HG02759 (cell line): ENCODE results near the gene DMAC1.

Source experiments
- ATAC-seq: cut with Tn5 transposase; IDR thresholded peaks from one replicate; pipeline ENCODE4 v1.9.1; 2021; ENCODE audit warnings: mild to moderate bottlenecking, moderate library complexity; ENCODE audit not compliant: unreplicated experiment

DMAC1 gene

GRCh38 chr9:7799234-7799943, at the start of gene DMAC1:
Gene DMAC1, minus strand, starts transcription at chr9:7799778. Its CDS starts 44 bp downstream, at chr9:7799734.
- peak; percentile 93 for ATAC-seq

GRCh38 chr9:7849362-7849761, 49.8 kb upstream of the DMAC1 start:
- ATAC-seq, result no peak

- no peak for ATAC-seq
Measured at GRCh38 chr9:7848498-7848897, 48.9 kb upstream of the DMAC1 start.

- ATAC-seq, result peak; percentile 75
Measured at GRCh38 chr9:7844242-7844641, 44.7 kb upstream of the DMAC1 start.

GRCh38 chr9:7841831-7842230, 42.3 kb upstream of the DMAC1 start:
- no peak for ATAC-seq

GRCh38 chr9:7834531-7834930, 35.0 kb upstream of the DMAC1 start:
- ATAC-seq, result no peak

- ATAC-seq, result no peak
Measured at GRCh38 chr9:7828334-7828733, 28.8 kb upstream of the DMAC1 start.

- no peak for ATAC-seq
Measured at GRCh38 chr9:7827792-7828191, 28.2 kb upstream of the DMAC1 start.

- no peak for ATAC-seq
Measured at GRCh38 chr9:7827056-7827455, 27.5 kb upstream of the DMAC1 start.

GRCh38 chr9:7823651-7824050, 24.1 kb upstream of the DMAC1 start:
- ATAC-seq, result no peak

- ATAC-seq, result no peak
Measured at GRCh38 chr9:7819984-7820383, 20.4 kb upstream of the DMAC1 start.

- ATAC-seq, result no peak
Measured at GRCh38 chr9:7816021-7816420, 16.4 kb upstream of the DMAC1 start.

- no peak for ATAC-seq
Measured at GRCh38 chr9:7813030-7813429, 13.5 kb upstream of the DMAC1 start.

- no peak for ATAC-seq
Measured at GRCh38 chr9:7811677-7812076, 12.1 kb upstream of the DMAC1 start.

- ATAC-seq, result no peak
Measured at GRCh38 chr9:7802666-7803065, 3.1 kb upstream of the DMAC1 start.

GRCh38 chr9:7799944-7800285, 337 bp upstream of the DMAC1 start:
- peak; percentile 24 for ATAC-seq

- no peak for ATAC-seq
Measured at GRCh38 chr9:7794196-7794595, 5.4 kb downstream of the DMAC1 start.

GRCh38 chr9:7791394-7791793, 8.2 kb downstream of the DMAC1 start:
- no peak for ATAC-seq

- ATAC-seq, result no peak
Measured at GRCh38 chr9:7790819-7791182, 8.8 kb downstream of the DMAC1 start.

- ATAC-seq, result no peak
Measured at GRCh38 chr9:7790022-7790818, 9.4 kb downstream of the DMAC1 start.

GRCh38 chr9:7788772-7789171, 10.8 kb downstream of the DMAC1 start:
- no peak for ATAC-seq

GRCh38 chr9:7785813-7786212, 13.8 kb downstream of the DMAC1 start:
- no peak for ATAC-seq

GRCh38 chr9:7784472-7784871, 15.1 kb downstream of the DMAC1 start:
- ATAC-seq, result no peak
